ENCODE results near the gene FBN2.

The FBN2 gene

DNA sequence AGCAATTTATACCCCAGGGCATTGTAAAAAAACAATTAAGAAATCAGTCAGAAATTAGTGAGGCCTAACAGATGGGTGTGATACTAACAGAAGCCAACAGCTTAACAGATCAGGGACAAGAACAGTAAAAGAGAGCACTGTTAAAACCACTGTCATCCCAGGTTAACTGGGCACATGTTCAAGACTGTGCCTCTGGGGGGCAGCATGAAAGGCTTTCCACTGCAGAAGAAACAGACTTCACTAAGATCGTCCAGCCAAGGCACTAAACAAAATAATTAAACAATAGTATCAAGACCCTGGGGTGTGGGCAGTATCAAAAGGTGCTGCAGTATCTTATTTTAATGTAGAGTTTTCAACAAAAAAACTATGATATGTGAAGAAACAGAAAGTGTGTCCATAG, 43.5 kb downstream of the FBN2 start:
- peak; percentile 8 for DNase-seq (ENCODE audit: low read depth)
- H3K4me3 ChIP-seq (ENCODE audit: low read depth, low read length), result no peak overlapping the region
- TF ChIP-seq MYC (IDR thresholded peaks at IDR 0.05; ENCODE audit: low read depth, low read length) (no peak), CTCF (IDR thresholded peaks at IDR 0.05; ENCODE audit: low read depth, low read length) (peak; percentile 17)

GRCh38 chr5:128493657-128494329, 44.3 kb downstream of the FBN2 start:
- TF ChIP-seq MYC (IDR thresholded peaks at IDR 0.05; ENCODE audit: low read depth, low read length) (no peak), POLR2A (IDR thresholded peaks at IDR 0.05; ENCODE audit: extremely low read depth, insufficient read length) (no peak), CTCF (IDR thresholded peaks at IDR 0.05; ENCODE audit: low read depth, low read length) (no peak), MAX (IDR thresholded peaks at IDR 0.05; ENCODE audit: low read depth, low read length) (no peak)
- DNase-seq (ENCODE audit: low read depth), result no peak
- no peak overlapping the region for H3K4me3 ChIP-seq (ENCODE audit: low read depth, low read length)

DNA sequence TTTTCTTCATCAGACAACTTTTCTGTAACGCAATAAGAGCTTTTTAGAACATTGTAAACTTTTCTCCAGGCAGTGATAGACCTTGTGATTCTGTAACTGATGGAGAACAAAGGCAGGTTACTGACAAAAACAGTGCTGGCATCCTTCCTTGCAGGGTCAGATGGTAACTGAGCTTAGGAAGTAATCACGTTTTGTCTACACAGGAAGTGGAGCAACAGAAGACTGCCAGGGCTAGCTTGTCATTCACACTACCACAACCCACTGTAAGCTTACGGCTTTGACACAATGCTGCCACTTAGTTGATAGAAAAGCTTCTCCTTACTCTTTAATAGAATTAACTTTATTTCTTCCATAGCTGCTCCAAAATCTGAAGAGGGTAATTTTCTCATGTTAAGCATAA, 46.8 kb downstream of the FBN2 start:
- DNase-seq (ENCODE audit: low read depth), result peak; percentile 50
- no peak overlapping the region for H3K4me3 ChIP-seq (ENCODE audit: low read depth, low read length)
- TF ChIP-seq CTCF (IDR thresholded peaks at IDR 0.05; ENCODE audit: low read depth, low read length), result no peak
- TF ChIP-seq MYC (IDR thresholded peaks at IDR 0.05; ENCODE audit: low read depth, low read length), result no peak
- no peak for TF ChIP-seq POLR2A (IDR thresholded peaks at IDR 0.05; ENCODE audit: extremely low read depth, insufficient read length)
- no peak for TF ChIP-seq MAX (IDR thresholded peaks at IDR 0.05; ENCODE audit: low read depth, low read length)

GRCh38 chr5:128490761-128491160, 47.3 kb downstream of the FBN2 start:
- DNase-seq (ENCODE audit: low read depth), result no peak
- H3K4me3 ChIP-seq (ENCODE audit: low read depth, low read length), result no peak overlapping the region
- no peak for TF ChIP-seq CTCF (IDR thresholded peaks at IDR 0.05; ENCODE audit: low read depth, low read length)
- no peak for TF ChIP-seq POLR2A (IDR thresholded peaks at IDR 0.05; ENCODE audit: extremely low read depth, insufficient read length)
- TF ChIP-seq MYC (IDR thresholded peaks at IDR 0.05; ENCODE audit: low read depth, low read length), result no peak
- no peak for TF ChIP-seq MAX (IDR thresholded peaks at IDR 0.05; ENCODE audit: low read depth, low read length)

GRCh38 chr5:128487041-128487440, 51.0 kb downstream of the FBN2 start:
- no peak for TF ChIP-seq CTCF (IDR thresholded peaks at IDR 0.05; ENCODE audit: low read depth, low read length)
- no peak for TF ChIP-seq MAX (IDR thresholded peaks at IDR 0.05; ENCODE audit: low read depth, low read length)
- no peak for TF ChIP-seq MYC (IDR thresholded peaks at IDR 0.05; ENCODE audit: low read depth, low read length)
- no peak for TF ChIP-seq POLR2A (IDR thresholded peaks at IDR 0.05; ENCODE audit: extremely low read depth, insufficient read length)
- DNase-seq (ENCODE audit: low read depth), result no peak
- H3K4me3 ChIP-seq (ENCODE audit: low read depth, low read length), result no peak overlapping the region

- H3K4me3 ChIP-seq (ENCODE audit: low read depth, low read length), result no peak overlapping the region
- no peak for TF ChIP-seq POLR2A (IDR thresholded peaks at IDR 0.05; ENCODE audit: extremely low read depth, insufficient read length)
- TF ChIP-seq MAX (IDR thresholded peaks at IDR 0.05; ENCODE audit: low read depth, low read length), result no peak
- no peak for TF ChIP-seq CTCF (IDR thresholded peaks at IDR 0.05; ENCODE audit: low read depth, low read length)
- TF ChIP-seq MYC (IDR thresholded peaks at IDR 0.05; ENCODE audit: low read depth, low read length), result no peak
- no peak for DNase-seq (ENCODE audit: low read depth)
Observed at GRCh38 chr5:128483738-128484137, 54.3 kb downstream of the FBN2 start.
